Mesothelial cell of epicardium (in vitro differentiated cells): ENCODE measurements around the gene CCDC178. TPM values are rescaled to one million over a fixed set of nuclear protein-coding genes. Genes with fewer than 3 reads are reported as not detected.
A peak's percentile ranks its signal among the peaks of the same experiment; 100 is the strongest.

Experiments
- DNase-seq, 2 experiments: peaks; one replicate each; pipeline ENCODE4 v3.0.0; 2021; ENCODE audit warnings: low spot score in 2 of 2; ENCODE audit not compliant: unreplicated experiment in 2 of 2
- H3K27ac Mint-ChIP-seq: 2 replicates; pipeline ENCODE4 v1.8.0; 2021; ENCODE audit warnings: mixed read lengths
- H3K27me3 Mint-ChIP-seq: 2 replicates; pipeline ENCODE4 v1.8.0; 2021; ENCODE audit warnings: low read depth, mixed read lengths
- H3K36me3 Mint-ChIP-seq: 2 replicates; pipeline ENCODE4 v1.8.0; 2021; ENCODE audit warnings: mixed read lengths
- H3K4me1 Mint-ChIP-seq: 2 replicates; pipeline ENCODE4 v1.8.0; 2021; ENCODE audit warnings: mixed read lengths
- H3K4me3 Mint-ChIP-seq: 2 replicates; pipeline ENCODE4 v1.8.0; 2021; ENCODE audit warnings: mild to moderate bottlenecking, moderate library complexity, mixed read lengths
- H3K9me3 Mint-ChIP-seq: 2 replicates; pipeline ENCODE4 v1.8.0; 2021; ENCODE audit warnings: mixed read lengths
- total RNA-seq: library from RNA; stranded (reverse); gene quantifications from 3 replicates; pipeline ENCODE4 v1.2.1, GENCODE V29; 2021
- TF ChIP-seq, protein P1 (sequence below): fragments of 200-600 bp; sonication (generic); IDR thresholded peaks from one replicate; pipeline ENCODE4 v1.5.0; 2021; ENCODE audit warnings: antibody characterized with exemption; ENCODE audit not compliant: unreplicated experiment

CCDC178 gene
- total RNA-seq, 1 donor from 2014 or later, result 3.1 TPM

DNA sequence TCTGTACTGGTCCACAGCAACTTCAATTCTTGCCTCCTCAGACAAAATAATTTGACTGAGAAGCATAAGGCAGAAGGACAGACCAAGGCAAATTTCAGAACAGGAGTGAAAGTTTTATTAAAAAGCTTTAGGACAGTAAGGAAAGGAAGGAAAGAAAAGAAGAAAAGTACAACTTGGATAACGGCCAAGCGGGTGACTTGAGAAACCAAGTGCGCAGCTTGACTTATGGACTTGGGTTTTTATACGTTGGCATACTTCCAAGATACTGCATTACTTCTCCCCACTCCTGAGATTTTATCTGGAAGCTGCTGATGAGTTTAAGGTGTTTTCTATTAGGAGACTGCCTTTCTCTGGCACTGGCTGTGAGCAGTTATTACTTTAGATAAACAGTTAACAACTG, 64.7 kb downstream of the CCDC178 start:
- Mint-ChIP-seq H3K27me3 (no peaks in the 10 kb centered on the region), H3K36me3 (no peaks in the 10 kb centered on the region), H3K4me3 (no peak overlapping the region), H3K4me1 (peaks cover 47% of the 10 kb centered on the region), H3K9me3 (peaks cover 7% of the 10 kb centered on the region), H3K27ac (peak overlapping the region; percentile 77)
- TF ChIP-seq, protein P1, sequence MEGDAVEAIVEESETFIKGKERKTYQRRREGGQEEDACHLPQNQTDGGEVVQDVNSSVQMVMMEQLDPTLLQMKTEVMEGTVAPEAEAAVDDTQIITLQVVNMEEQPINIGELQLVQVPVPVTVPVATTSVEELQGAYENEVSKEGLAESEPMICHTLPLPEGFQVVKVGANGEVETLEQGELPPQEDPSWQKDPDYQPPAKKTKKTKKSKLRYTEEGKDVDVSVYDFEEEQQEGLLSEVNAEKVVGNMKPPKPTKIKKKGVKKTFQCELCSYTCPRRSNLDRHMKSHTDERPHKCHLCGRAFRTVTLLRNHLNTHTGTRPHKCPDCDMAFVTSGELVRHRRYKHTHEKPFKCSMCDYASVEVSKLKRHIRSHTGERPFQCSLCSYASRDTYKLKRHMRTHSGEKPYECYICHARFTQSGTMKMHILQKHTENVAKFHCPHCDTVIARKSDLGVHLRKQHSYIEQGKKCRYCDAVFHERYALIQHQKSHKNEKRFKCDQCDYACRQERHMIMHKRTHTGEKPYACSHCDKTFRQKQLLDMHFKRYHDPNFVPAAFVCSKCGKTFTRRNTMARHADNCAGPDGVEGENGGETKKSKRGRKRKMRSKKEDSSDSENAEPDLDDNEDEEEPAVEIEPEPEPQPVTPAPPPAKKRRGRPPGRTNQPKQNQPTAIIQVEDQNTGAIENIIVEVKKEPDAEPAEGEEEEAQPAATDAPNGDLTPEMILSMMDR, result no peak
- DNase-seq, result no peak

DNA sequence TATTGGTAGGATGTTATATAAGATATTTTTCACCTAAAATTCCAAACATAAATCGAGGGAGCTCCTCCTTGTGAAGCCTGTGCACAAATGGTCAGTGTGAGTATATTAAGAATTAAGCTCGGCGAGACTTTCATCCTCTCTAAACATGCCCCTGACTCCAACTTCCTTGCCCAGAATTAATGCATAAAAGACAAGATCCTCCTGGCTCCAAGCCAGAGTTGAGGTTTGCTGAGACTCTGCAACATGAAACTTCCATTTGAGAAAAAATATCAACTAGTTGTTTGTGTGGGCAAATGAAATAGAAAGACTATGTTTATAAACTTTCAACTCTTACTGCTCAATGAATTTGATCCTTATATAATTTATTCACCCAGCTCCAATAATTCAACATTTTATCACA, 68.1 kb downstream of the CCDC178 start:
- Mint-ChIP-seq H3K36me3 (no peaks in the 10 kb centered on the region), H3K27ac (peak overlapping the region; percentile 6), H3K9me3 (no peaks in the 10 kb centered on the region), H3K27me3 (no peaks in the 10 kb centered on the region), H3K4me3 (no peak overlapping the region), H3K4me1 (peaks cover 56% of the 10 kb centered on the region)
- DNase-seq, result no peak
- TF ChIP-seq, protein P1, result no peak

DNA sequence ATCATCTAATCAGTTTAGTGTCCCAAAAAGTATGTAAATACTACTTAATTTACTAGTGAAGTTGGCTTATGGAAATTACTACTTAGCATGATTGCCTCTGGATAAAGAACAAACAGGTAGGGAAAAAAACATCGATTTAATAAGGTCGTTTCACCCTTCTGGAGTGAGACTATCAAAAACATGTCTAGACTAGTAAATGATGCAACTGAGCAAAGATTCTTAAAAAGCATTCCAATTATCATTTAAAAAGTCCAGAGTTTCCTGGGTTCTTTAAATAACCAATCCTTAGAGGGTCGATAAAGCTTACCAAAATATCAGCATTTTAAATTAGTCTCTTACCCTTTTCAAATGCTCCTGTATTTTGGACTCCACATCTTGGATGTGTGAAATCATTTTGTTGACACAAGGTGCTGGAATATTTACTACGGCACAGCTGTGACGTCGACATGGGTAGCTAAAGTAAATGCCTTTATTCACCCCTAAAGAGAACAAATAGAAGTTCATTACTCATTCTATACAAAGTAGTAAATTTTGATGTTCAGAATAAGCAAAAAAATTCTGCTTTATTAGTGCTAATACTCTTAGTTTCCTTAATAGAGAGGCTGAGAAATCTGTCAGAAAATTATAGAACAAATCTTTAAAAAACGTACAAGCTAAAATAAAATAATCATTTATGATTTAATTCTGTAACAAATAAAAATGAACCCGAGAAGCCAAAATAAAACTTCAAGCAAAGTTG, 70.6 kb downstream of the CCDC178 start:
- TF ChIP-seq, protein P1, result no peak
- Mint-ChIP-seq H3K36me3 (no peaks in the 10 kb centered on the region), H3K9me3 (no peaks in the 10 kb centered on the region), H3K27me3 (no peaks in the 10 kb centered on the region), H3K27ac (no peak overlapping the region), H3K4me3 (no peak overlapping the region), H3K4me1 (peaks cover 40% of the 10 kb centered on the region)
- DNase-seq, result no peak

DNA sequence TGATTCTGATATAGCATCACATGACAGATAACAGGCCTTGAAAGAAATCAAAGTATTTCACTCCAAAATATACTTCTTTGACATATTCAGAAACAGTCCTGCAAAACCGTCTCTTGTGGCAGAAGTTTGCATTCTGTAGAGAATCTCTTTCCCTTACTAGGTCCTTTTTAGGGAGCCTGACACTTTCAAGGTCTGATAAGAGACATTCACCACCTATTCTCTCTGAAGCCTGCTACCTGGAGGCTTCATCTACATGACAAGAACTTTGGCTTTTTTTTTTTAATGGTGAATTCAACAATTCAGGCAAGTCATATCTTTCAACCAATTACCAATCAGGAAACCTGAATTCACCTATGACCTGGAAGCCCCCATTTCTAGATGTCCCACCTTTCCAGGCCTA, 83.8 kb downstream of the CCDC178 start:
- TF ChIP-seq, protein P1, result no peak
- Mint-ChIP-seq H3K36me3 (peaks cover 4% of the 10 kb centered on the region), H3K4me1 (peaks cover 10% of the 10 kb centered on the region), H3K27me3 (no peaks in the 10 kb centered on the region), H3K9me3 (peaks cover 26% of the 10 kb centered on the region), H3K4me3 (no peak overlapping the region), H3K27ac (no peak overlapping the region)
- no peak for DNase-seq

DNA sequence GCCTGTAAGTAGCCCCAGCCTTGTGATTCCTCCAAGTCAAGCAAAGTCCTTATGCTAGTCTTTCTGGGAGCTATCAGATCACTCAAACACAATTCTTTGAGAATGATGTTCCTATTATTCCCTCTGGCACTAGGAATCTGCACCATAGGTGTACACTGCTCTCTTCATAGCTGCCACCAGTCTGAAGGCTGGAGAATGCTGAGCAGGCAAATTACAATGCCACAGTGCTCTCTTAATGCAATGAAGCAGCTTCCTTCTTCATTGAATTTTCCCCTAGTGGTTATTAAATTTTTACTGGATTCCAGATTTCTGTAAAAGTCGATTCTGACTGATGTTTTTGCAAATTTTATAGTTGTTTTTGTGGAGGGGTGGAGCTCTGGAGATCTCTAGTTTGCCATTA, 84.8 kb downstream of the CCDC178 start:
- DNase-seq, result no peak
- Mint-ChIP-seq H3K36me3 (peaks cover 4% of the 10 kb centered on the region), H3K27ac (no peak overlapping the region), H3K4me1 (peaks cover 10% of the 10 kb centered on the region), H3K9me3 (peaks cover 18% of the 10 kb centered on the region), H3K4me3 (no peak overlapping the region), H3K27me3 (no peaks in the 10 kb centered on the region)
- TF ChIP-seq, protein P1, result no peak
